Panc1 (cell line): Measurements from ENCODE around the gene C11orf54.
A peak's percentile ranks its signal among the peaks of the same experiment; 100 is the strongest.

Experiments
- POLR2AphosphoS5 ChIP-seq: IDR thresholded peaks from 2 replicates; pipeline ENCODE4 v1.6.1; 2012; ENCODE audit warnings: mild to moderate bottlenecking, low read depth, low read length, moderate library complexity
- TCF7L2 ChIP-seq: IDR thresholded peaks from 2 replicates; pipeline ENCODE4 v1.6.1; 2011; ENCODE audit warnings: mild to moderate bottlenecking, low read depth, low read length, inconsistent platforms
- TF ChIP-seq, protein P1 (sequence below), 2 experiments: IDR thresholded peaks; 2 replicates each; pipeline ENCODE4 v1.6.1; 2011 to 2012; ENCODE audit warnings: low read depth in 2 of 2, control low read depth in 1 of 2, low read length in 1 of 2, mild to moderate bottlenecking in 1 of 2, moderate library complexity in 1 of 2; ENCODE audit not compliant: insufficient read depth in 1 of 2
- TF ChIP-seq, protein P2 (sequence below): fragments of 450-650 bp; IDR thresholded peaks from 2 replicates; pipeline ENCODE4 v1.5.1; 2017; ENCODE audit warnings: mild to moderate bottlenecking

DNA sequence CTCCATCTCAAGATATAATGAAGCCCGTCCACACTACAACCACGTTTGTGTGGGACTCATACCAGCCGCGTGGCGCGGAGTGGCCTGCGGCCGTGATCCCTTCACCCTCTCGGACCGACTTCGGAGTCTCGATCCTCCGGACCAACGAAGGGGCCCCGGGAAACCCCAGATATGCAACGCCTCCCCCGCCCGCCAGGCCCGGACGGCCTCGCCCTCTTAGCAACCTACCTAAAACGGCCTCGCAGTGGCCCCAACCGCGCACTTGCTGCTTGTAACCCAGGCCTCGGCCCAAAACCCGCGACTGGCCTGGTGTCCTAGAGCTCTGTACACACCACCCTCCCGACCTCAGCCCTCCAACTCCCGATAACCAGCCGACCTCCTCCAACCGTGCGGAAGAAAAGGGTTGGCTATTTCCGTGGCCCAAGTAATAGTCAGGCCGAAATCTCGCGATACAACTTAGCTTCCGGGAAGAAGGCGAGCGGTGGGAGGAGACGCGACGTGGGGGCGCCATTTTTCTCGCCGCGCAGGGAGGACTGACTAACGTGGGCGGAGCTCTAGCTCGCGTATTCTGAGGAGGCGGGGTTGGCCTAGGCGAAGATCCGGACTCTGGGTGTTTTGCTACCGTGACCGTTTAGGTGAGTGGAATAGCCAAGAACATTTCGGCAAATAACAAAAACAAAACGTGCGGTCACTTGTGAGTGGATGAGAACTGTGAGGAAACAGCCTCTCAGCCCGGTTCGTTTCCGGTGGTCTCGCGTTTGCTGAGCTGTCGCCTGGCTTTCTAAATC is at the start of gene C11orf54, which contains the start of gene TAF1D:
- TF ChIP-seq, protein P1, sequence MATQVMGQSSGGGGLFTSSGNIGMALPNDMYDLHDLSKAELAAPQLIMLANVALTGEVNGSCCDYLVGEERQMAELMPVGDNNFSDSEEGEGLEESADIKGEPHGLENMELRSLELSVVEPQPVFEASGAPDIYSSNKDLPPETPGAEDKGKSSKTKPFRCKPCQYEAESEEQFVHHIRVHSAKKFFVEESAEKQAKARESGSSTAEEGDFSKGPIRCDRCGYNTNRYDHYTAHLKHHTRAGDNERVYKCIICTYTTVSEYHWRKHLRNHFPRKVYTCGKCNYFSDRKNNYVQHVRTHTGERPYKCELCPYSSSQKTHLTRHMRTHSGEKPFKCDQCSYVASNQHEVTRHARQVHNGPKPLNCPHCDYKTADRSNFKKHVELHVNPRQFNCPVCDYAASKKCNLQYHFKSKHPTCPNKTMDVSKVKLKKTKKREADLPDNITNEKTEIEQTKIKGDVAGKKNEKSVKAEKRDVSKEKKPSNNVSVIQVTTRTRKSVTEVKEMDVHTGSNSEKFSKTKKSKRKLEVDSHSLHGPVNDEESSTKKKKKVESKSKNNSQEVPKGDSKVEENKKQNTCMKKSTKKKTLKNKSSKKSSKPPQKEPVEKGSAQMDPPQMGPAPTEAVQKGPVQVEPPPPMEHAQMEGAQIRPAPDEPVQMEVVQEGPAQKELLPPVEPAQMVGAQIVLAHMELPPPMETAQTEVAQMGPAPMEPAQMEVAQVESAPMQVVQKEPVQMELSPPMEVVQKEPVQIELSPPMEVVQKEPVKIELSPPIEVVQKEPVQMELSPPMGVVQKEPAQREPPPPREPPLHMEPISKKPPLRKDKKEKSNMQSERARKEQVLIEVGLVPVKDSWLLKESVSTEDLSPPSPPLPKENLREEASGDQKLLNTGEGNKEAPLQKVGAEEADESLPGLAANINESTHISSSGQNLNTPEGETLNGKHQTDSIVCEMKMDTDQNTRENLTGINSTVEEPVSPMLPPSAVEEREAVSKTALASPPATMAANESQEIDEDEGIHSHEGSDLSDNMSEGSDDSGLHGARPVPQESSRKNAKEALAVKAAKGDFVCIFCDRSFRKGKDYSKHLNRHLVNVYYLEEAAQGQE (IDR thresholded peaks at IDR 0.05; ENCODE audit: insufficient read depth in 1 of 2, low read depth in 2 of 2, low read length in 1 of 2), result peak; percentile 46 to 65; a peak in 1 of 4 replicates
- TF ChIP-seq POLR2AphosphoS5 (peak; percentile 100), TCF7L2 (peak; percentile 59; the same call in 1 of the 2 replicates)
- TF ChIP-seq, protein P2, sequence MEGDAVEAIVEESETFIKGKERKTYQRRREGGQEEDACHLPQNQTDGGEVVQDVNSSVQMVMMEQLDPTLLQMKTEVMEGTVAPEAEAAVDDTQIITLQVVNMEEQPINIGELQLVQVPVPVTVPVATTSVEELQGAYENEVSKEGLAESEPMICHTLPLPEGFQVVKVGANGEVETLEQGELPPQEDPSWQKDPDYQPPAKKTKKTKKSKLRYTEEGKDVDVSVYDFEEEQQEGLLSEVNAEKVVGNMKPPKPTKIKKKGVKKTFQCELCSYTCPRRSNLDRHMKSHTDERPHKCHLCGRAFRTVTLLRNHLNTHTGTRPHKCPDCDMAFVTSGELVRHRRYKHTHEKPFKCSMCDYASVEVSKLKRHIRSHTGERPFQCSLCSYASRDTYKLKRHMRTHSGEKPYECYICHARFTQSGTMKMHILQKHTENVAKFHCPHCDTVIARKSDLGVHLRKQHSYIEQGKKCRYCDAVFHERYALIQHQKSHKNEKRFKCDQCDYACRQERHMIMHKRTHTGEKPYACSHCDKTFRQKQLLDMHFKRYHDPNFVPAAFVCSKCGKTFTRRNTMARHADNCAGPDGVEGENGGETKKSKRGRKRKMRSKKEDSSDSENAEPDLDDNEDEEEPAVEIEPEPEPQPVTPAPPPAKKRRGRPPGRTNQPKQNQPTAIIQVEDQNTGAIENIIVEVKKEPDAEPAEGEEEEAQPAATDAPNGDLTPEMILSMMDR, result no peak
